GM19025 (cell line): ENCODE results near the gene MID2.
"Not testable (repeated sequence)": the region's sequence is repeated elsewhere in the genome, so short reads cannot be mapped to it uniquely, and the experiment has no call there.

ENCODE experiments used
- ATAC-seq: cut with Tn5 transposase; IDR thresholded peaks from one replicate; pipeline ENCODE4 v1.9.1; 2021; ENCODE audit warnings: mild to moderate bottlenecking, low read depth, moderate library complexity; ENCODE audit not compliant: unreplicated experiment

Gene MID2

DNA sequence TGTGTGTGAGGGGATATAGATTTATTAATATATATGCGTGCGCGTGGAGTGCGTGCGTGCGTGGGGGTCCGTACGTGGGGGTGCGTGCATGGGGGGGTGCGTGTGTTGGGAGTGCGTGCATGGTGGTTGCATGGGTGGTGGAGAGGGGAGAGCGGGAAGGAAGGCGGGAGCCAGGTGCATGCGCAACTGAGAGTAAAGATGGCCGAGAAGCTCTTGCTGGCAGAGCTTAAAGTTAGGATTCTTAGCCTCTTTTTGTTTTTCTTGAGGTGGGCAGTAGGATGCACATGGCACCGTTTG is 110.7 kb downstream of the MID2 start:
- ATAC-seq = no peak

DNA sequence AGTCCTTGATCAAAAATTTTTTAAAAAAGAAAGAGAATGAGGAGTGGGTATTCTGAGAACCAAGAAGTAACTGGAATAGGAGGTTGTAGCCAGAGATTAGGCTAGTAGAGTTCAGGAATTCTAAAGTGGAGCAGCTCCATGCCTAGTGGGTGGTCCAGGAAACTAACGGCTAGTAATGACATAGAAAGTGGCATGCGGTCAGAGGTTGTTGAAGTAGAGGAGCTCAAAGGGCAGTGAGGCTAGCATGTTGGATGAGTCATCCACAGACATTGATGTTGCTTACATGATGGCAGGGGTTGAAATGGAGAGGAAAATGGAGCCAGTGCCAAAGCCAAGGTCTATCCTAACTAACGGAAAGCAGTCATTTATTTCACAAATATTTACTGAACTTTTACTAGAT is 114.4 kb downstream of the MID2 start:
- ATAC-seq = no peak

DNA sequence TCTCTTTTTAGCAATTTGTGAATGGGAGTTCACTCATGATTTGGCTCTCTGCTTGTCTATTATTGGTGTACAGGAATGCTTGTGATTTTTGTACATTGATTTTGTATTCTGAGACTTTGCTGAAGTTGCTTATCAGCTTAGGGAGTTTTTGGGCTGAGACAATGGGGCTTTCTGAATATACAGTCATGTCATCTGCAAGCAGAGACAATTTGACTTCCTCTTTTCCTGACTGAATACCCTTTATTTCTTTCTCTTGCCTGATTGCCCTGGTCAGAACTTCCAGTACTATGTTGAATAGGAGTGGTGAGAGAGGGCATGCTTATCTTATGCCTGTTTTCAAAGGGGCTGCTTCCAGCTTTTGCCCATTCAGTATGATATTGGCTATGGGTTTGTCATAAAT is 129.7 kb downstream of the MID2 start:
- ATAC-seq = not testable (repeated sequence)

DNA sequence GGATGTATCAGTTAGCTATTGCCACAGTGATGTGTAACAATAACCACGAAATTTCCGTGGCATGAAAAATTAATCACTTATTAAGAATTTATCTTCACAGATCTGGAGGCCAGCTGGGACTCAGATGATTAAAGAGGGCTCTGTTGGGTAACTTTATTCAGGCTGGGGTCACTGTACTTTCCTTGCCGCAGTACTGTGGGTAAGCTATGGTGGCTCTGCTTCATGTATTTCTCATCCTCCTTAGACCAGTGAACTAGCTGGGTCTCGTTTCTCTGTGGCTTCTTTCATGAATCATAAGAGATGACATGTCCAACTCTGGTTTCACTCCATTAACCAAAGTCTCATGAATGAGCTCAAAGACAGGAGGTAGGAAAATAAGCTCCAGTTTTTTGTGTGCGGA is 143.0 kb downstream of the MID2 start:
- ATAC-seq = no peak

DNA sequence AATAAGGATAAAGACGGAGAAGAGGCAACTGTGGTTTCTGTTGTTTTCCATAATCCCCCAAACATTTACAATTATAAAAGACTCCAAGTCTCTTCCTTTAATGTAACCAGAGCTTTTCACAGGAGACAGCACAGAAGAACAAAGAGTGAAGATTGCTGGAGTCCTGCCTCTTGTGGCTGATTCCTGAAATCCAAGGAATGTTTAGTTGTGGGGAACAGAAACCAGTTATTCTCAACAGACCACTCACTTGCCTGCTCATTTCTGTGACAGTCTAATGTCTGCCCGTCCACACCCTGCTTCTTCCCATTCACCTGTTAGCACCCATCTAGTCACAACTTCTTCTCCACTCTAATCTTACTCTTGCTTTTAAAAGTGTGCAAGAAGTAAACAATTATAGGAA is 144.4 kb downstream of the MID2 start:
- no peak for ATAC-seq

DNA sequence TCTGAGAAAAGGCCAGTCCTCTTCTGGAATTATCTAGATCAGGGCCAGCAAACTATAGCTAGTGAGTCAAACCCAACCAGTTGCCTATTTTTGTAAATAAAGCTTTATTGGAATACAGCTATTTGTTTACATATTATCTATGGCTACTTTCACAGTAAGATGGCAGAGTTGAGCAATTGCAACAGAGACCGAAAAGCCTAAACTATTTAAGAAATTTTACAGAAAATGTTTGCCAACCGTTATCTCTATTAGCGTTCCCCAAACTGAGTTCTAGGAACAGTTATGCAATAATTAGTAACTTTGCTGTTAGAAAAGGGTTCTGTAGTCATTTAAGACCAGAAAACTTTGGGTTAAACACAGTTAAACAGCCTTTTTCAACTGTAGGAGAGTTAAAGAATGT is 146.0 kb downstream of the MID2 start:
- no peak for ATAC-seq
